ENCODE data around the gene NOS1AP.

Gene NOS1AP

DNA sequence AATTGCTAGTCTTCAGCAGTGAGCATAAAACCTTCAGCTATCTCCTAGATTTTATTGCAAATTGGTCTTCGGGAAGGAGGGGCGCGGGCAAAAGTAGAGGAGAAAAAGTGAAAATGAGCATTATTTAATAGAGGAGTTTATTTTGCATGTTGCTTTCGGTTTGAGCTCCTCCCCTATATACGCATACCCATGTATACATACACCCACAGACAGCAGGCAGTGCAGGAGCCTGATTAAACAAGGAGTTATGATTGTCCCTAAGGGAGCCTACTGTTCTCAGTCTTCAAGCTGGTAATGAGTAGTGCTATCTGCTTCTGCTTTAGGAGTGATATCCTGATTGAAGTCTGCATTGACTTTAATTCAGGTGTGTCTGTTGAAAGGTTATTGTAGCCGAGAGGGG, 173.3 kb downstream of the NOS1AP start:
- H3K4me3 ChIP-seq (ENCODE audit: low read depth, low read length) = no peak overlapping the region
- no peak for DNase-seq (ENCODE audit: low read depth)
- TF ChIP-seq, protein P1, sequence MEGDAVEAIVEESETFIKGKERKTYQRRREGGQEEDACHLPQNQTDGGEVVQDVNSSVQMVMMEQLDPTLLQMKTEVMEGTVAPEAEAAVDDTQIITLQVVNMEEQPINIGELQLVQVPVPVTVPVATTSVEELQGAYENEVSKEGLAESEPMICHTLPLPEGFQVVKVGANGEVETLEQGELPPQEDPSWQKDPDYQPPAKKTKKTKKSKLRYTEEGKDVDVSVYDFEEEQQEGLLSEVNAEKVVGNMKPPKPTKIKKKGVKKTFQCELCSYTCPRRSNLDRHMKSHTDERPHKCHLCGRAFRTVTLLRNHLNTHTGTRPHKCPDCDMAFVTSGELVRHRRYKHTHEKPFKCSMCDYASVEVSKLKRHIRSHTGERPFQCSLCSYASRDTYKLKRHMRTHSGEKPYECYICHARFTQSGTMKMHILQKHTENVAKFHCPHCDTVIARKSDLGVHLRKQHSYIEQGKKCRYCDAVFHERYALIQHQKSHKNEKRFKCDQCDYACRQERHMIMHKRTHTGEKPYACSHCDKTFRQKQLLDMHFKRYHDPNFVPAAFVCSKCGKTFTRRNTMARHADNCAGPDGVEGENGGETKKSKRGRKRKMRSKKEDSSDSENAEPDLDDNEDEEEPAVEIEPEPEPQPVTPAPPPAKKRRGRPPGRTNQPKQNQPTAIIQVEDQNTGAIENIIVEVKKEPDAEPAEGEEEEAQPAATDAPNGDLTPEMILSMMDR (conservative IDR thresholded peaks at IDR 0.05; ENCODE audit: low read depth, low read length) = no peak

DNA sequence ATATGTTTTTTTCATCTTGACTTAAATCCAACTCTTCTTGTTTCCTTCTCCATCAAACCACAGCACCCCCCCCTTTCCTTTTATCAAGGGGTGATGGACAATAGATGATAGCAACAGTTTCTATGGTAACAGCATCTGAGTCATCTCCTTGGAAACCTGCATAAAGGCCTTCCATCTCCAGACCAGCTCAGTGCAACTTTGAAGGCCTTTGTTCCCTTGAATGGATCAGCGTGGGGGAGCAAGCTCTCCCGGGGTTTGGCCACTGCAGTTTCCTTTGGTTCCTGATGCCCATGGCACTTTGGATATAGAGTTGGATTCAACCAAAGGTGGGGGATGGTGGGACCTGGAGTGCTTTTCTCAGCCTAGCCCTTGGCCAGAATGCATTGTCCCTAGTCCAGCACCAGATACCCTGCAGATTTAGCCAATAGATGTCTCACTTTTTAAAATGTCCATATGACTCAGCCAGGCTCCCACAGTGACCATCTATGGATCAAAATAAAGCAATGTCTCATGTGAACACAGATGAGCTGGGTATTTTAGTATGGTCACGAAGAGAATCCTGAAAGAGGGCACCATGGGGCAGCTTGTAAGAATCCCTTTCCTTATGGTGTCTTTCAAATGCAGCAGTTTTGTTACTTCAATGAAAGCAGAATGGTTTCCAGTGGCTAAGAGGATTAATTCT, 179.5 kb downstream of the NOS1AP start:
- DNase-seq (ENCODE audit: low read depth) = no peak
- TF ChIP-seq, protein P1 (conservative IDR thresholded peaks at IDR 0.05; ENCODE audit: low read depth, low read length) = no peak
- H3K4me3 ChIP-seq (ENCODE audit: low read depth, low read length) = no peak overlapping the region

DNA sequence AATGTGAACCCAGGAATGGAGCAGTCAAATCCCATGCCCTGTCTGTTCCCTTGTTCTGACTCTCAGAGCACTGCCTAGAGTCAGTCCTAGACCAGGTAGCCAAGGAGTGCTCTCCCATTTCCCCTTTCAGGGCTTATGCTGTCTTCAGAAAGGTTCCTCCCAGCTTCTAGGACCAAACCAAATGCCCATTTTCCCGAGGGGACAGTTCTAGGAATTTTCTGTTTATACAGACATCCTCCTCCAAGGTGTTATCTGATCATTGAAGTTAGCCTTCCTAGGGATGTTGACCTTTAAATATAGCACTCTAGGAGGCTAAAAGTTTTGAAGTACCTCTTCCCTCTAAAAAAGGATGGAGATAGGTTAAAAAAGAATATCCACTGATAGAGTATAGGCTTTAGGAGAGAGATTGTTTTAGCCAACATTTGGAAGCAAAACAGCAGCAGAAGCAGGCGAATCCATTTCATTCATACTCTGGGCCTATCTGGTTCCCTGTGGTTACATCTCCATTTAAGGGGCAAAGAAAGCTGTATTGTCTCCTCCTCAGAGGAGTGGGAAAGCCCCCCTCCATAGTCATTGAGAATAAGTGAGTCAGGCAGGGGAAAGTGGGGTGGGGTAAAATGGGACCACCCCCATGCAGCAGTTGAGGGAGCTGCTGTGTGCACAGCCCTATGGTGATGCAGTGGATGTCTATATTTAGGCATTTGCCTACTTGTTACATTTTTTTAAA, 180.7 kb downstream of the NOS1AP start:
- no peak for DNase-seq (ENCODE audit: low read depth)
- no peak overlapping the region for H3K4me3 ChIP-seq (ENCODE audit: low read depth, low read length)
- TF ChIP-seq, protein P1 (conservative IDR thresholded peaks at IDR 0.05; ENCODE audit: low read depth, low read length) = no peak

DNA sequence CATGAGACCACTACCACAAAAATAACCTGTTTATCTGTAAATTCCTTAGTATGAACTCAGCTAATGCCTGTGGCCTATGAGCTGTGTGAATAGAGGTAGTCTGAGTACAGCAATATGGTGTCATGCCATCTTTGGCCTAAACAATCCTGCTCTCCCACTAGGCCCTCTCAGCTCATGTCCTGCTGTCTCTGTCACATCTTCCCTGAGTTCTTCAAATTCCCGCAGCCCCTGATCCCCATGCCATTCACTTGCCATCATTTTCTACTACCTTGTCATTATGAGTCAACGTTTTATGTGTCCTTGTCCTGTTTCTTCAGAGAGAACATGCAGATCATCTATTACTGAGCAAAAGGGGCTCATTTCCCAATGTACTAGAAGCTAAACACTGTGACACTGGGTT, 181.6 kb downstream of the NOS1AP start:
- no peak for DNase-seq (ENCODE audit: low read depth)
- TF ChIP-seq, protein P1 (conservative IDR thresholded peaks at IDR 0.05; ENCODE audit: low read depth, low read length) = no peak
- no peak overlapping the region for H3K4me3 ChIP-seq (ENCODE audit: low read depth, low read length)

DNA sequence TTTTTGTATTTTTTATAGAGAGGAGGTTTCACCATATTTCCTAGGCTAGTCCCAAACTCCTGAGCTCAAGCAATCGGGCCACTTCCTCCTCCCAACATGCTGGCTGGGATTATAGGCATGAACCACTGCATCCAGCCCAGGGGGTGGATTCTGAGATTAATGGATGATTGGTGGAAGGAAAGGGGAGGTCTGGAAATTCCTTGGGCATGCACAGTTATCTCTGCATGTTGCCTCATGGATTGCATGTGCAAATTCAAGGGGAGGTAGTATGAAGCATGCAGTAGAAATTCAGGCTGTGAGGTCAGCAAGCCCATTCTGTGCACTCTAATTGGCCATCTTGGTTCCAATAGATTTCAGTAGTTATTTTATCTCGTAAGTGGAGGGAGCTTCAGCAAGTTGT, 182.7 kb downstream of the NOS1AP start:
- TF ChIP-seq, protein P1 (conservative IDR thresholded peaks at IDR 0.05; ENCODE audit: low read depth, low read length) = no peak
- DNase-seq (ENCODE audit: low read depth) = peak; percentile 23
- H3K4me3 ChIP-seq (ENCODE audit: low read depth, low read length) = no peak overlapping the region

DNA sequence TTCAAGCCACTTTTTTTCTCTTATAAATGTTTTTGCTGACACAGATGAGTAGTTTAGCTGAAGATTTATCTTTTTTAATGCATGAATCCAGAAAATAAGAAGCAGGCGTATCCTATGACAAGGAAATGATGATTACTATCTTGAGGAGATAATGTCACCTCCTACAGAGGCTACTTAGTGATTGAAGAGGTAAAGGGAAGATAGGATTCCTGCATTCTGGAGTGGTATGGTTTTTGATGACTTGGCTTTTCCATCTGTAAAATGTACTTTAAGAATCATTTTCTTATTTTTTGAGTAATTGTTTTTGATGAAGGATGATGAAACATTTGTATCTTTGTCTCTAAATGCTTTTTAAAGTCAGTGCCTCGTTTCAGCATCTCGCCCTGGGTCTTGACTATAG, 184.3 kb downstream of the NOS1AP start:
- H3K4me3 ChIP-seq (ENCODE audit: low read depth, low read length) = no peak overlapping the region
- DNase-seq (ENCODE audit: low read depth) = no peak
- TF ChIP-seq, protein P1 (conservative IDR thresholded peaks at IDR 0.05; ENCODE audit: low read depth, low read length) = no peak

DNA sequence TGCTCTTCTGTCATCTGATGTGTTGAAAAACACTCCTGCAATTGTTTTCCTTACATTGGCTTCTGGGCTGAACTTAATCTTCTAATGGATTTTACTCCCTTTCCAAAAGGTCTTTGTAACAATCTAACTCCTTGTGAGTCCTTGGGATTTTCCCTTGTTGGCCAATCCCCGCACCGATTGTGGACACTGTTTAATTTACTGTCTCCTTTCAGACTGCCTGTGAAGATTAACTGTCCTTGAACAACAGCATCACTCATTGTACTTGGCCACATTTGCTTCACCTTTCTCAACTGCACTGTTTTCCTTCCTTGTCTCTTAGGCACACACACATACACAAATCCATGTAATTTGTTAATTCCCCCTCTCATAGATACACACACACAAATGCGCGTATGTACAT, 186.8 kb downstream of the NOS1AP start:
- TF ChIP-seq, protein P1 (conservative IDR thresholded peaks at IDR 0.05; ENCODE audit: low read depth, low read length) = no peak
- DNase-seq (ENCODE audit: low read depth) = no peak
- no peak overlapping the region for H3K4me3 ChIP-seq (ENCODE audit: low read depth, low read length)

Data from choroid plexus epithelial cell (primary cell).